ENCODE results near the gene TAOK3. TPM values are rescaled to one million over a fixed set of nuclear protein-coding genes. Genes with fewer than 3 reads are reported as not detected.

TAOK3 gene
- total and polyA plus RNA-seq, 9 of the 15 experiments (the other 6 are each of a cell fraction or from before 2014, with no cell fraction given), result 24.3 to 83.5 (median 47.1) TPM

GRCh38 chr12:118376089-118377020 is 3.6 kb upstream of the TAOK3 start, which contains the start of gene SUDS3 (continued):
- peak; percentile 65; the same call in 1 of the 2 replicates for TF ChIP-seq SUPT5H (IDR thresholded peaks at IDR 0.05)
- peak; percentile 70; the same call in 1 of the 2 replicates for TF ChIP-seq ZBTB9 (CRISPR knock-in tag; IDR thresholded peaks at IDR 0.05)
- no peak for TF ChIP-seq PURB (CRISPR knock-in tag; IDR thresholded peaks at IDR 0.05; ENCODE audit: low read depth)
- no peak for TF ChIP-seq ZZZ3 (IDR thresholded peaks at IDR 0.05)
- TF ChIP-seq E2F5 (CRISPR knock-in tag; IDR thresholded peaks at IDR 0.05), result no peak; the same call in 1 of the 2 replicates
- peak; percentile 54; the same call in 1 of the 2 replicates for TF ChIP-seq SMAD4 (CRISPR knock-in tag; conservative IDR thresholded peaks at IDR 0.05)
- TF ChIP-seq, protein P1, sequence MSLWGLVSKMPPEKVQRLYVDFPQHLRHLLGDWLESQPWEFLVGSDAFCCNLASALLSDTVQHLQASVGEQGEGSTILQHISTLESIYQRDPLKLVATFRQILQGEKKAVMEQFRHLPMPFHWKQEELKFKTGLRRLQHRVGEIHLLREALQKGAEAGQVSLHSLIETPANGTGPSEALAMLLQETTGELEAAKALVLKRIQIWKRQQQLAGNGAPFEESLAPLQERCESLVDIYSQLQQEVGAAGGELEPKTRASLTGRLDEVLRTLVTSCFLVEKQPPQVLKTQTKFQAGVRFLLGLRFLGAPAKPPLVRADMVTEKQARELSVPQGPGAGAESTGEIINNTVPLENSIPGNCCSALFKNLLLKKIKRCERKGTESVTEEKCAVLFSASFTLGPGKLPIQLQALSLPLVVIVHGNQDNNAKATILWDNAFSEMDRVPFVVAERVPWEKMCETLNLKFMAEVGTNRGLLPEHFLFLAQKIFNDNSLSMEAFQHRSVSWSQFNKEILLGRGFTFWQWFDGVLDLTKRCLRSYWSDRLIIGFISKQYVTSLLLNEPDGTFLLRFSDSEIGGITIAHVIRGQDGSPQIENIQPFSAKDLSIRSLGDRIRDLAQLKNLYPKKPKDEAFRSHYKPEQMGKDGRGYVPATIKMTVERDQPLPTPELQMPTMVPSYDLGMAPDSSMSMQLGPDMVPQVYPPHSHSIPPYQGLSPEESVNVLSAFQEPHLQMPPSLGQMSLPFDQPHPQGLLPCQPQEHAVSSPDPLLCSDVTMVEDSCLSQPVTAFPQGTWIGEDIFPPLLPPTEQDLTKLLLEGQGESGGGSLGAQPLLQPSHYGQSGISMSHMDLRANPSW (CRISPR knock-in tag; IDR thresholded peaks at IDR 0.05), result no peak
- no peak for TF ChIP-seq RBM34 (IDR thresholded peaks at IDR 0.05; ENCODE audit: borderline replicate concordance, insufficient read depth, low read length)
- no peak for TF ChIP-seq ZC3H4 (CRISPR knock-in tag; IDR thresholded peaks at IDR 0.05; ENCODE audit: borderline replicate concordance)
- TF ChIP-seq KAT8 (IDR thresholded peaks at IDR 0.05; ENCODE audit: low read depth), result no peak
- no peak for TF ChIP-seq LEF1 (IDR thresholded peaks at IDR 0.05)
- peak; percentile 88; the same call in 1 of the 2 replicates for TF ChIP-seq PHF8 (IDR thresholded peaks at IDR 0.05; ENCODE audit: borderline replicate concordance, low read length)
- no peak for TF ChIP-seq MCM7 (IDR thresholded peaks at IDR 0.05)
- TF ChIP-seq ZNF764 (CRISPR knock-in tag; IDR thresholded peaks at IDR 0.05; ENCODE audit: low read depth), result no peak
- no peak for TF ChIP-seq ZNF217 (CRISPR knock-in tag; IDR thresholded peaks at IDR 0.05)
- TF ChIP-seq NFXL1 (CRISPR knock-in tag; IDR thresholded peaks at IDR 0.05), result no peak
- no peak for TF ChIP-seq ZNF431 (CRISPR knock-in tag; IDR thresholded peaks at IDR 0.05)
- TF ChIP-seq POLR2G (IDR thresholded peaks at IDR 0.05; ENCODE audit: low read depth, low read length), result peak; percentile 80
- TF ChIP-seq, protein P2, sequence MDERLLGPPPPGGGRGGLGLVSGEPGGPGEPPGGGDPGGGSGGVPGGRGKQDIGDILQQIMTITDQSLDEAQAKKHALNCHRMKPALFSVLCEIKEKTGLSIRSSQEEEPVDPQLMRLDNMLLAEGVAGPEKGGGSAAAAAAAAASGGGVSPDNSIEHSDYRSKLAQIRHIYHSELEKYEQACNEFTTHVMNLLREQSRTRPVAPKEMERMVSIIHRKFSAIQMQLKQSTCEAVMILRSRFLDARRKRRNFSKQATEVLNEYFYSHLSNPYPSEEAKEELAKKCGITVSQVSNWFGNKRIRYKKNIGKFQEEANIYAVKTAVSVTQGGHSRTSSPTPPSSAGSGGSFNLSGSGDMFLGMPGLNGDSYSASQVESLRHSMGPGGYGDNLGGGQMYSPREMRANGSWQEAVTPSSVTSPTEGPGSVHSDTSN (CRISPR knock-in tag; IDR thresholded peaks at IDR 0.05; ENCODE audit: low read depth), result no peak
- TF ChIP-seq, protein P2 (tag; conservative IDR thresholded peaks at IDR 0.05; ENCODE audit: low read depth), result no peak
- TF ChIP-seq L3MBTL2 (IDR thresholded peaks at IDR 0.05), result no peak

Measured in K562 (cell line).